Natural killer cell treated with Interleukin-12 subunit alpha and Interleukin-12 subunit beta and Interleukin-15 and Interleukin-18, amount 100 ng/mL, for 72 hours (primary cell): ENCODE measurements around the gene AKR1D1. TPM values are rescaled to one million over a fixed set of nuclear protein-coding genes. Genes with fewer than 3 reads are reported as not detected.

Experiments
- total RNA-seq, 2 donors: library from RNA; stranded (reverse); gene quantifications; one replicate each; pipeline ENCODE4 v1.2.3, GENCODE V29; 2022

Gene AKR1D1
- total RNA-seq, 2 donors from 2014 or later, result not detected

Other genes starting within 250 kb of the AKR1D1 start
- gene DGKI, start 229.5 kb upstream of the AKR1D1 start, total RNA-seq, result 1 to 10 TPM; 1.5 to 4.4 TPM
- gene CREB3L2, start 74.4 kb upstream of the AKR1D1 start, total RNA-seq, result 10 to 100 TPM; 53.5 to 59.0 TPM